ENCODE data around the gene SMPX. TPM values are rescaled to one million over a fixed set of nuclear protein-coding genes. Genes with fewer than 3 reads are reported as not detected.

Gene SMPX
- total and polyA plus RNA-seq, 9 of the 15 experiments (the other 6 are each of a cell fraction or from before 2014, with no cell fraction given): not detected

DNA sequence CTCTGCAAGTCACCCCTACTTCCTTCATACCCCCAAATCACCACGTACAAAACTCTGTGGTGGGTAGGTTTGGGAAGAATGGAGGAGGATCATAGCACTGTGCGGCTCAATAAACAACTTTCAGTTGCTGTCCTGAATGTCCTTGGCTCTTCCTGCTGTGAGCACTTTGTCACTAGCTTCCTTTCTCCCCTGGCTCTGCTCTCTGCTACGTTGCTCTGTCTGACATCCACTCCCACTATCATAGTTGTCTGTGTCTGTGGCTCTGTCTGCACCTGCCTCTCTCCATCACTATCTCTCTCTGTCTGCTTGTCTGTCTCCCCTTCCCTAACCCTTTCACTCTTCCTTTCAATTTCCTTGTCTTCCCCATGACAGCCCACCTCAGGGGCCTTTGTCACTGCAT is 21.2 kb upstream of the SMPX start:
- Histone ChIP-seq H3K79me2 (ENCODE audit: control insufficient read depth, insufficient read depth, low read length) (no peaks in the 10 kb centered on the region), H3K9ac (ENCODE audit: insufficient read depth in 1 of 2, low read depth in 2 of 2, low read length in 2 of 2) (no peak overlapping the region), H3K9me3 (replicated peaks; ENCODE audit: control insufficient read depth, insufficient read depth, low read depth, low read length) (no peaks in the 10 kb centered on the region), H4K20me1 (replicated peaks; ENCODE audit: control insufficient read depth, insufficient read depth, low read length) (no peaks in the 10 kb centered on the region), H2AFZ (ENCODE audit: low read depth, low read length) (no peak overlapping the region), H3K36me3 (ENCODE audit: control insufficient read depth, insufficient read depth, low read length) (no peaks in the 10 kb centered on the region), H3K27me3 (ENCODE audit: control insufficient read depth in 2 of 2, insufficient read depth in 2 of 2, low read length in 2 of 2) (no peaks in the 10 kb centered on the region), H3K4me1 (replicated peaks in 1 of 2; ENCODE audit: control insufficient read depth in 2 of 2, insufficient read depth in 2 of 2, low read length in 2 of 2) (no peaks in the 10 kb centered on the region), H3K9me1 (ENCODE audit: control insufficient read depth, insufficient read depth, low read length) (no peaks in the 10 kb centered on the region), H3K4me3 (no peak overlapping the region), H3K27ac (ENCODE audit: extremely low read depth, low read depth, low read length) (no peak overlapping the region), H3K4me2 (ENCODE audit: insufficient read depth, low read length) (no peak overlapping the region)
- intact Hi-C loops (cut with micrococcal nuclease): no loop called here
- BruUV-seq (replicated peaks): no TSS peak
- POLR2A ChIA-PET: no interaction called here
- TF ChIP-seq, protein P1, sequence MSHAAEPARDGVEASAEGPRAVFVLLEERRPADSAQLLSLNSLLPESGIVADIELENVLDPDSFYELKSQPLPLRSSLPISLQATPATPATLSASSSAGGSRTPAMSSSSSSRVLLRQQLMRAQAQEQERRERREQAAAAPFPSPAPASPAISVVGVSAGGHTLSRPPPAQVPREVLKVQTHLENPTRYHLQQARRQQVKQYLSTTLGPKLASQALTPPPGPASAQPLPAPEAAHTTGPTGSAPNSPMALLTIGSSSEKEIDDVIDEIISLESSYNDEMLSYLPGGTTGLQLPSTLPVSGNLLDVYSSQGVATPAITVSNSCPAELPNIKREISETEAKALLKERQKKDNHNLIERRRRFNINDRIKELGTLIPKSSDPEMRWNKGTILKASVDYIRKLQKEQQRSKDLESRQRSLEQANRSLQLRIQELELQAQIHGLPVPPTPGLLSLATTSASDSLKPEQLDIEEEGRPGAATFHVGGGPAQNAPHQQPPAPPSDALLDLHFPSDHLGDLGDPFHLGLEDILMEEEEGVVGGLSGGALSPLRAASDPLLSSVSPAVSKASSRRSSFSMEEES (CRISPR knock-in tag; IDR thresholded peaks at IDR 0.05): no peak
- no peak for TF ChIP-seq ZBTB1 (CRISPR knock-in tag; IDR thresholded peaks at IDR 0.05; ENCODE audit: borderline replicate concordance, low read depth)
- TF ChIP-seq HMBOX1 (IDR thresholded peaks at IDR 0.05): no peak
- TF ChIP-seq, protein P2, sequence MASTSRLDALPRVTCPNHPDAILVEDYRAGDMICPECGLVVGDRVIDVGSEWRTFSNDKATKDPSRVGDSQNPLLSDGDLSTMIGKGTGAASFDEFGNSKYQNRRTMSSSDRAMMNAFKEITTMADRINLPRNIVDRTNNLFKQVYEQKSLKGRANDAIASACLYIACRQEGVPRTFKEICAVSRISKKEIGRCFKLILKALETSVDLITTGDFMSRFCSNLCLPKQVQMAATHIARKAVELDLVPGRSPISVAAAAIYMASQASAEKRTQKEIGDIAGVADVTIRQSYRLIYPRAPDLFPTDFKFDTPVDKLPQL (IDR thresholded peaks at IDR 0.05; ENCODE audit: extremely low read depth, insufficient read length): no peak
- no peak for TF ChIP-seq ATF1 (CRISPR knock-in tag; IDR thresholded peaks at IDR 0.05)
- no peak for TF ChIP-seq ATF1 (tag; IDR thresholded peaks at IDR 0.05)
- TF ChIP-seq, protein P3, sequence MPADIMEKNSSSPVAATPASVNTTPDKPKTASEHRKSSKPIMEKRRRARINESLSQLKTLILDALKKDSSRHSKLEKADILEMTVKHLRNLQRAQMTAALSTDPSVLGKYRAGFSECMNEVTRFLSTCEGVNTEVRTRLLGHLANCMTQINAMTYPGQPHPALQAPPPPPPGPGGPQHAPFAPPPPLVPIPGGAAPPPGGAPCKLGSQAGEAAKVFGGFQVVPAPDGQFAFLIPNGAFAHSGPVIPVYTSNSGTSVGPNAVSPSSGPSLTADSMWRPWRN (IDR thresholded peaks at IDR 0.05; ENCODE audit: low read depth): no peak
- TF ChIP-seq ZNF174 (CRISPR knock-in tag; IDR thresholded peaks at IDR 0.05): no peak
- TF ChIP-seq PPARD (CRISPR knock-in tag; IDR thresholded peaks at IDR 0.05): no peak
- no peak for TF ChIP-seq FOSL1 (tag; conservative IDR thresholded peaks at IDR 0.05)
- TF ChIP-seq FUS (optimal IDR thresholded peaks at IDR 0.05; ENCODE audit: low read depth, low read length): no peak
- TF ChIP-seq NR3C1 (CRISPR knock-in tag; IDR thresholded peaks at IDR 0.05): no peak
- no peak for TF ChIP-seq ARID2 (IDR thresholded peaks at IDR 0.05)
- no peak for TF ChIP-seq SRSF1 (IDR thresholded peaks at IDR 0.05; ENCODE audit: low read depth, low read length)
- TF ChIP-seq U2AF2 (optimal IDR thresholded peaks at IDR 0.05; ENCODE audit: low read depth, low read length): no peak
- TF ChIP-seq, protein P4, sequence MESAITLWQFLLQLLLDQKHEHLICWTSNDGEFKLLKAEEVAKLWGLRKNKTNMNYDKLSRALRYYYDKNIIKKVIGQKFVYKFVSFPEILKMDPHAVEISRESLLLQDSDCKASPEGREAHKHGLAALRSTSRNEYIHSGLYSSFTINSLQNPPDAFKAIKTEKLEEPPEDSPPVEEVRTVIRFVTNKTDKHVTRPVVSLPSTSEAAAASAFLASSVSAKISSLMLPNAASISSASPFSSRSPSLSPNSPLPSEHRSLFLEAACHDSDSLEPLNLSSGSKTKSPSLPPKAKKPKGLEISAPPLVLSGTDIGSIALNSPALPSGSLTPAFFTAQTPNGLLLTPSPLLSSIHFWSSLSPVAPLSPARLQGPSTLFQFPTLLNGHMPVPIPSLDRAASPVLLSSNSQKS (CRISPR knock-in tag; IDR thresholded peaks at IDR 0.05): no peak
- no peak for TF ChIP-seq THAP7 (CRISPR knock-in tag; IDR thresholded peaks at IDR 0.05)
- TF ChIP-seq MAZ (CRISPR knock-in tag; conservative IDR thresholded peaks at IDR 0.05 in 1 of 2, IDR thresholded peaks at IDR 0.05 in 1 of 2): no peak
- TF ChIP-seq NCOR1 (IDR thresholded peaks at IDR 0.05): no peak
- TF ChIP-seq SOX6 (IDR thresholded peaks at IDR 0.05): no peak
- no peak for TF ChIP-seq NFXL1 (CRISPR knock-in tag; IDR thresholded peaks at IDR 0.05)
- FAIRE-seq (no peak), ATAC-seq (no peak), DNase-seq (ENCODE audit: extremely low read depth in 1 of 4, low spot score in 3 of 4) (no peak)
- in situ Hi-C loops (cut with MboI): no loop called here
- 0% methylated on average over 2 of the region's 3 CpGs for WGBS (ENCODE audit: insufficient coverage, low coverage, missing lambda C conversion rate)
- CTCF ChIA-PET (ENCODE audit: low intra/inter-chr PET ratio): no interaction called here

All from K562 (cell line).